HepG2 (cell line): ENCODE measurements around the gene LMBRD2. TPM values are rescaled to one million over a fixed set of nuclear protein-coding genes. Genes with fewer than 3 reads are reported as not detected.
A peak's percentile ranks its signal among the peaks of the same experiment; 100 is the strongest.

Source experiments
- AGO2 ChIP-seq: fragments of 200-400 bp; formaldehyde crosslinking; optimal IDR thresholded peaks from 2 replicates; pipeline ENCODE3; 2017; ENCODE audit warnings: mild to moderate bottlenecking, low read depth, low read length, moderate library complexity
- BRD4 ChIP-seq: sonication (generic); formaldehyde crosslinking; IDR thresholded peaks from 2 replicates; pipeline ENCODE4 v1.4.0; 2020; ENCODE audit warnings: missing genetic modification reagents
- CREB1 ChIP-seq, 2 experiments: fragments of 450-650 bp in 1 of 2; IDR thresholded peaks; 2 replicates each; pipeline ENCODE4 v1.6.1; 2016 to 2017; ENCODE audit warnings: control low read depth in 1 of 2, mild to moderate bottlenecking in 1 of 2, missing compliant biosample characterization in 1 of 2, missing genetic modification characterization in 1 of 2
- FOXP1 ChIP-seq, 2 experiments: fragments of 450-650 bp in 1 of 2; IDR thresholded peaks; 2 replicates each; pipeline ENCODE4 v1.6.1; 2017 to 2018; ENCODE audit warnings: antibody characterized with exemption in 1 of 2
- HNRNPLL ChIP-seq: fragments of 200-400 bp; formaldehyde crosslinking; IDR thresholded peaks from 2 replicates; pipeline ENCODE4 v1.6.1; 2017; ENCODE audit warnings: mild to moderate bottlenecking, low read depth, low read length; ENCODE audit not compliant: poor library complexity, severe bottlenecking
- LCORL ChIP-seq, 2 experiments: fragments of 450-650 bp in 1 of 2; sonication (generic) in 1 of 2; formaldehyde crosslinking in 1 of 2; IDR thresholded peaks; 2 replicates each; pipeline versions ENCODE4 v1.5.0 to v1.6.1; 2017 to 2020; ENCODE audit warnings: antibody characterized with exemption in 1 of 2, missing genetic modification reagents in 1 of 2
- NFE2L1 ChIP-seq: sonication (generic); formaldehyde crosslinking; IDR thresholded peaks from 2 replicates; pipeline ENCODE4 v1.4.0; 2020; ENCODE audit warnings: missing genetic modification reagents, mild to moderate bottlenecking, borderline replicate concordance
- THAP11 ChIP-seq: IDR thresholded peaks from 2 replicates; pipeline ENCODE4 v1.6.1; 2016; ENCODE audit warnings: missing biosample characterization, missing genetic modification reagents
- U2AF1 ChIP-seq: fragments of 200-400 bp; formaldehyde crosslinking; optimal IDR thresholded peaks from 2 replicates; pipeline ENCODE3; 2017; ENCODE audit warnings: mild to moderate bottlenecking, low read depth, low read length
- ZFP1 ChIP-seq: IDR thresholded peaks from 2 replicates; pipeline ENCODE4 v1.6.1; 2016
- ZNF143 ChIP-seq: sonication (generic); formaldehyde crosslinking; IDR thresholded peaks from 2 replicates; pipeline ENCODE4 v1.4.0; 2020; ENCODE audit warnings: missing genetic modification reagents
- ZNF274 ChIP-seq: sonication (generic); formaldehyde crosslinking; IDR thresholded peaks from 2 replicates; pipeline ENCODE4 v1.5.1; 2020; ENCODE audit warnings: mild to moderate bottlenecking, missing genetic modification reagents
- ZNF281 ChIP-seq: sonication (generic); formaldehyde crosslinking; IDR thresholded peaks from 2 replicates; pipeline ENCODE4 v1.4.0; 2020; ENCODE audit warnings: missing genetic modification reagents, borderline replicate concordance
- ZNF382 ChIP-seq: sonication (generic); formaldehyde crosslinking; IDR thresholded peaks from 2 replicates; pipeline ENCODE4 v1.5.0; 2020; ENCODE audit warnings: missing genetic modification reagents, mild to moderate bottlenecking, borderline replicate concordance
- ZNF451 ChIP-seq: sonication (generic); formaldehyde crosslinking; IDR thresholded peaks from 2 replicates; pipeline ENCODE4 v1.5.0; 2020; ENCODE audit warnings: mild to moderate bottlenecking, missing genetic modification reagents
- ZNF468 ChIP-seq: sonication (generic); formaldehyde crosslinking; IDR thresholded peaks from 2 replicates; pipeline ENCODE4 v1.8.0; 2022; ENCODE audit warnings: mild to moderate bottlenecking, moderate library complexity, missing genetic modification reagents
- ZNF674 ChIP-seq: sonication (generic); formaldehyde crosslinking; IDR thresholded peaks from 2 replicates; pipeline ENCODE4 v1.5.0; 2020; ENCODE audit warnings: low read depth, mild to moderate bottlenecking, missing genetic modification reagents
- polyA plus RNA-seq, 8 experiments: library from polyadenylated mRNA; depleted of rRNA in 3 of 8; stranded (reverse) in 7 of 8; unstranded in 1 of 8; fragments of >200 nt; fragmentation: Illumina TruSeq in 4 of 8; extraction: Trizol in 4 of 8; gene quantifications; 2 replicates each; pipeline versions ENCODE4 v1.2.1 to v1.2.3, GENCODE V29; 2011 to 2016; ENCODE audit warnings: low read depth in 4 of 8, missing spikeins in 1 of 8, mixed read lengths in 1 of 8; ENCODE audit not compliant: insufficient read depth in 1 of 8
- total RNA-seq, 5 experiments: library from RNA; depleted of rRNA; stranded (reverse); fragments of >200 nt; fragmentation: Illumina TruSeq; extraction: Trizol; gene quantifications; 2 replicates each; pipeline ENCODE4 v1.2.3, GENCODE V29; 2016; ENCODE audit warnings: low read depth in 1 of 5
- TF ChIP-seq, protein P1 (sequence below): sonication (generic); formaldehyde crosslinking; IDR thresholded peaks from one replicate; pipeline ENCODE4 v1.5.1; 2020; ENCODE audit warnings: mild to moderate bottlenecking, missing genetic modification reagents; ENCODE audit errors: not compliant biosample characterization

The LMBRD2 gene
- total and polyA plus RNA-seq, 2 of the 13 experiments (the other 11 are each of a cell fraction or from before 2014, with no cell fraction given) = 2.0 to 4.7 TPM

DNA sequence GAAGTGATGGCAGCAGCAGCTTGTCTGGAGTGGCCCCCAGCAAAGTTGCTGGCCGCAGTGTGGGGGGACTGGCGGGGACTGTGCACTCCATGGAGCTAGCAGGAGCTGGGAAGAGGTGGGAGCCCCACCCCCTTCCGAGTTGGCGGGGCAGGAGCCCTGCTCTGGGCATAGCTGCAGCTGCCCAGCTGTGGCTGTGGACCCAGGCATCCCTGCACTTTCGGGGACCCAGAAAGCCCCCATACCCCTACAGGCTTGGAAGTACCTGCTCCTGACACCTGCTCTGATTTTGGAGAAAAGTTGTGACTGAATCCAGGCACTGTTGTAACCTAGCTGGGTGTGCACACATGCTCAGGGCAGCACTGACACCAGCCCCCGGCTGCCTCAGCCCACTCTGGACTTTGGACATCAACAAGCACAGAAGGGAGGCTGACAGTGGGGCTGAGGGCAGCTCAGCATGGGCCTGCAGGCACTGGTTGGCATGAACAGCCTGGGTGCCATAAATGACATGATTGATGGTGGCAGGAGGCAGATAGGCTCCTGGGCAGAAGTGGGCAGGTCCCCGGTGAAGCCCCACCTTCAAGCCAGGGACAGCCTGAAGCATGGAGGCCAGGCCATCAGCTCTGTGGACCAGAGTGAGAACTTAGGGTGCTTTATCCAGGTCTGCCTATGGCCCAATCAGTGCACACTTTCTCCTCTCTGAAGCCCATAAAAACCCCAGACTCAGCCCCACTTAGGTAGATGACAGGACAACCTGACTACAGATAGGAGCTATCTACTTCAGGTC is 12.6 kb downstream of the LMBRD2 start (continued):
- TF ChIP-seq, protein P1, sequence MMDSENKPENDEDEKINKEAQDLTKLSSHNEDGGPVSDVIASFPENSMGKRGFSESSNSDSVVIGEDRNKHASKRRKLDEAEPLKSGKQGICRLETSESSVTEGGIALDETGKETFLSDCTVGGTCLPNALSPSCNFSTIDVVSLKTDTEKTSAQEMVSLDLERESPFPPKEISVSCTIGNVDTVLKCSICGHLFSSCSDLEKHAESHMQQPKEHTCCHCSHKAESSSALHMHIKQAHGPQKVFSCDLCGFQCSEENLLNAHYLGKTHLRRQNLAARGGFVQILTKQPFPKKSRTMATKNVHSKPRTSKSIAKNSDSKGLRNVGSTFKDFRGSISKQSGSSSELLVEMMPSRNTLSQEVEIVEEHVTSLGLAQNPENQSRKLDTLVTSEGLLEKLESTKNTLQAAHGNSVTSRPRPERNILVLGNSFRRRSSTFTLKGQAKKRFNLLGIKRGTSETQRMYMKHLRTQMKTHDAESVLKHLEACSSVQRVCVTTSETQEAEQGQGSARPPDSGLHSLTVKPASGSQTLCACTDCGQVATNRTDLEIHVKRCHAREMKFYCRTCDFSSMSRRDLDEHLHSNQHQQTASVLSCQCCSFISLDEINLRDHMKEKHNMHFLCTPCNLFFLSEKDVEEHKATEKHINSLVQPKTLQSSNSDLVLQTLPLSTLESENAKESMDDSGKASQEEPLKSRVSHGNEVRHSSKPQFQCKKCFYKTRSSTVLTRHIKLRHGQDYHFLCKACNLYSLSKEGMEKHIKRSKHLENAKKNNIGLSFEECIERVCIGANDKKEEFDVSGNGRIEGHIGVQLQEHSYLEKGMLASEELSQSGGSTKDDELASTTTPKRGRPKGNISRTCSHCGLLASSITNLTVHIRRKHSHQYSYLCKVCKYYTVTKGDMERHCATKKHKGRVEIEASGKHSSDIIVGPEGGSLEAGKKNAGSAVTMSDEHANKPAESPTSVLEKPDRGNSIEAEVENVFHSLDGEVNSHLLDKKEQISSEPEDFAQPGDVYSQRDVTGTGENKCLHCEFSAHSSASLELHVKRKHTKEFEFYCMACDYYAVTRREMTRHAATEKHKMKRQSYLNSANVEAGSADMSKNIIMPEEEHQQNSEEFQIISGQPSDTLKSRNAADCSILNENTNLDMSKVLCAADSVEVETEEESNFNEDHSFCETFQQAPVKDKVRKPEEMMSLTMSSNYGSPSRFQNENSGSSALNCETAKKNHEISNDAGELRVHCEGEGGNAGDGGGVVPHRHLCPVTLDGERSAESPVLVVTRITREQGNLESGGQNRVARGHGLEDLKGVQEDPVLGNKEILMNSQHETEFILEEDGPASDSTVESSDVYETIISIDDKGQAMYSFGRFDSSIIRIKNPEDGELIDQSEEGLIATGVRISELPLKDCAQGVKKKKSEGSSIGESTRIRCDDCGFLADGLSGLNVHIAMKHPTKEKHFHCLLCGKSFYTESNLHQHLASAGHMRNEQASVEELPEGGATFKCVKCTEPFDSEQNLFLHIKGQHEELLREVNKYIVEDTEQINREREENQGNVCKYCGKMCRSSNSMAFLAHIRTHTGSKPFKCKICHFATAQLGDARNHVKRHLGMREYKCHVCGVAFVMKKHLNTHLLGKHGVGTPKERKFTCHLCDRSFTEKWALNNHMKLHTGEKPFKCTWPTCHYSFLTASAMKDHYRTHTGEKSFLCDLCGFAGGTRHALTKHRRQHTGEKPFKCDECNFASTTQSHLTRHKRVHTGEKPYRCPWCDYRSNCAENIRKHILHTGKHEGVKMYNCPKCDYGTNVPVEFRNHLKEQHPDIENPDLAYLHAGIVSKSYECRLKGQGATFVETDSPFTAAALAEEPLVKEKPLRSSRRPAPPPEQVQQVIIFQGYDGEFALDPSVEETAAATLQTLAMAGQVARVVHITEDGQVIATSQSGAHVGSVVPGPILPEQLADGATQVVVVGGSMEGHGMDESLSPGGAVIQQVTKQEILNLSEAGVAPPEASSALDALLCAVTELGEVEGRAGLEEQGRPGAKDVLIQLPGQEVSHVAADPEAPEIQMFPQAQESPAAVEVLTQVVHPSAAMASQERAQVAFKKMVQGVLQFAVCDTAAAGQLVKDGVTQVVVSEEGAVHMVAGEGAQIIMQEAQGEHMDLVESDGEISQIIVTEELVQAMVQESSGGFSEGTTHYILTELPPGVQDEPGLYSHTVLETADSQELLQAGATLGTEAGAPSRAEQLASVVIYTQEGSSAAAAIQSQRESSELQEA (CRISPR knock-in tag) = peak; percentile 61
- no peak for TF ChIP-seq ZNF451 (CRISPR knock-in tag)
- peak; percentile 57; the same call in 1 of the 2 replicates for TF ChIP-seq ZFP1 (CRISPR knock-in tag)
- no peak for TF ChIP-seq CREB1 (IDR thresholded peaks at IDR 0.05)
- no peak for TF ChIP-seq CREB1 (CRISPR knock-in tag; IDR thresholded peaks at IDR 0.05)
- no peak for TF ChIP-seq BRD4
- peak; percentile 60 for TF ChIP-seq AGO2
- TF ChIP-seq U2AF1 = no peak
- peak; percentile 38 for TF ChIP-seq HNRNPLL
- TF ChIP-seq ZNF382 (CRISPR knock-in tag) = no peak
- TF ChIP-seq ZNF674 (CRISPR knock-in tag) = no peak
- TF ChIP-seq ZNF468 = no peak
- TF ChIP-seq FOXP1 (IDR thresholded peaks at IDR 0.05) = no peak
- 0 out of 2 replicates have a peak, but pooled peaks have one; percentile 21 for TF ChIP-seq FOXP1 (CRISPR knock-in tag; IDR thresholded peaks at IDR 0.05)
- peak; percentile 74 for TF ChIP-seq THAP11 (CRISPR knock-in tag)
- TF ChIP-seq ZNF281 (CRISPR knock-in tag) = peak; percentile 15; the same call in 1 of the 2 replicates
- TF ChIP-seq LCORL (IDR thresholded peaks at IDR 0.05) = no peak
- peak; percentile 77; the same call in 1 of the 2 replicates for TF ChIP-seq LCORL (CRISPR knock-in tag; IDR thresholded peaks at IDR 0.05)
- peak; percentile 59; the same call in 1 of the 2 replicates for TF ChIP-seq ZNF274 (CRISPR knock-in tag)
- 0 out of 2 replicates have a peak, but pooled peaks have one; percentile 21 for TF ChIP-seq NFE2L1
- TF ChIP-seq ZNF143 (CRISPR knock-in tag) = peak; percentile 54; the same call in 1 of the 2 replicates
